ENCODE measurements around the gene MOV10L1. TPM values are rescaled to one million over a fixed set of nuclear protein-coding genes. Genes with fewer than 3 reads are reported as not detected.
A peak's percentile ranks its signal among the peaks of the same experiment; 100 is the strongest.

The MOV10L1 gene
- total RNA-seq, 4 donors from 2014 or later, result 0.13 to 1.7 (median 1.6) TPM; not detected in 1

DNA sequence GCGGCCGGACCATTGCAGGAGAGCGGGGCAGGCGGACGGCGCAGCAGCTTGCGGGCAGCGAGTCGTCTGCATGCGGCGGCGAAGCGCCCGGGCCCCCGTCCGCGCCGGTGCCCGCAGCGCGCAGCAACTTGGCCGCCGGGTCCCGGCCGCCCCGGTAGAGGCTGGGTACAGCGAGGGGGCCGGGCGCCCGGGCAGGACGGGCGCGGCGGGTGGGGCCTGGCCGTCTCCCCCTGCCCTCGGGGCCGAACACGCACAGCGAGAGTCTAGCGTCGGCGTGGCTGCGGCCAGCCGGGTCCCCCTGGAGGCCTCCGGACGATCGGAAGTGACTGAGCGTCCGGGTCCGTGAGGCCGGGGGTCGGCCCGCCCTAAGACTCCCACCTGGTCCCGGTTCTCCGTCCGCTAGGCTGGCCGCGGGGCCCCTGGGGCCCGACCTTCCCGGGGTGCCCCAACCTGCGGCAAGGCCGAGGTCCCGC, 95.1 kb downstream of the MOV10L1 start:
- WGBS, 2 donors, result 22 to 38% methylated on average over 27 to 42 of the region's 63 CpGs
- no peak for DNase-seq (ENCODE audit: low spot score in 2 of 2)
- TF ChIP-seq POLR2A (IDR thresholded peaks at IDR 0.05), result no peak
- TF ChIP-seq, protein P1, sequence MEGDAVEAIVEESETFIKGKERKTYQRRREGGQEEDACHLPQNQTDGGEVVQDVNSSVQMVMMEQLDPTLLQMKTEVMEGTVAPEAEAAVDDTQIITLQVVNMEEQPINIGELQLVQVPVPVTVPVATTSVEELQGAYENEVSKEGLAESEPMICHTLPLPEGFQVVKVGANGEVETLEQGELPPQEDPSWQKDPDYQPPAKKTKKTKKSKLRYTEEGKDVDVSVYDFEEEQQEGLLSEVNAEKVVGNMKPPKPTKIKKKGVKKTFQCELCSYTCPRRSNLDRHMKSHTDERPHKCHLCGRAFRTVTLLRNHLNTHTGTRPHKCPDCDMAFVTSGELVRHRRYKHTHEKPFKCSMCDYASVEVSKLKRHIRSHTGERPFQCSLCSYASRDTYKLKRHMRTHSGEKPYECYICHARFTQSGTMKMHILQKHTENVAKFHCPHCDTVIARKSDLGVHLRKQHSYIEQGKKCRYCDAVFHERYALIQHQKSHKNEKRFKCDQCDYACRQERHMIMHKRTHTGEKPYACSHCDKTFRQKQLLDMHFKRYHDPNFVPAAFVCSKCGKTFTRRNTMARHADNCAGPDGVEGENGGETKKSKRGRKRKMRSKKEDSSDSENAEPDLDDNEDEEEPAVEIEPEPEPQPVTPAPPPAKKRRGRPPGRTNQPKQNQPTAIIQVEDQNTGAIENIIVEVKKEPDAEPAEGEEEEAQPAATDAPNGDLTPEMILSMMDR (IDR thresholded peaks at IDR 0.05), result no peak
- intact Hi-C loops (cut with DNase I; ENCODE audit: low total_unique reads), result loop anchor here (10.0 kb wide), 1 partner anchor 250 kb away; no protein-coding TSS in a partner anchor
- peak overlapping the region; percentile 14 for H3K4me3 ChIP-seq (ENCODE audit: low read depth, poor library complexity, severe bottlenecking)

DNA sequence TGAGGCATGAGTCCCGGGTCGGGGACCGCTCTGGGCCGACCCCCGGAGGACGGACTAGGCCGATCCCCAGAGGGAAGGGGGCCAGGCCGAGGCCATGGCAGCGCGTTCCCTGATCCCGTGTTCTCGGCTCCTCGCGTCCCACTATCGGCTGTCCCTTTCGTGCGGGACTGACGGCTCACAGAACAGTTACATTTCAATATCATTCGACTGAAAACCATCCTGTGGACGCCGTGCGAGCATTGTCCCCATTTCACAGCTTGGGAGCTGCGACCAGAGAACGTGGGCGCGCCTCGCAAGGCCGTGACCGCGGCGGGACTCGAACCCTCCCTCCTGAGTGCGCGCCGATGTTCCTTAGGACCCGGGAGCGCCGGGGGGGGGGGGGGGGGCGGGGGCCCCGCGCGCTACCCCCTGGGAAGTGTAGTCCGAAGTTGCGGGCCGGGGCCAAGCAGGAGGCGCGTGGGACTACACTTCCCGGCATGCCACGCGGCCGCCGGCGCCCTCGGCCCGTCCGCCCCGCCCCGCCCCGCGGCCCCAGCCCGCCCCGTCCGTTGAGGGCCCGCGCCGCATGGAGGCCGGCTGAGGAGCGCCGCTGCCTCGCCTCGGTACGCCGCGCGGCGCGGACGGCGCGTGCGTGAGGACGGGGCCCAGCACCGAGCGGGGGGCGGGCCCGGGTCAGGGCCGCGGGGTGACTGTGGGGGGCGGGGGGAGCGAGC, 95.7 kb downstream of the MOV10L1 start, which contains the start of gene TRABD:
TSS of gene TRABD (plus strand) at position 539 of the 713 bp plus-strand sequence. CDS start 7,148 bp downstream, outside the sequence.
- intact Hi-C loops (cut with DNase I; ENCODE audit: low total_unique reads), result loop anchor here (10.0 kb wide), 1 partner anchor 251 kb away; no protein-coding TSS in a partner anchor
- H3K4me3 ChIP-seq (ENCODE audit: low read depth, poor library complexity, severe bottlenecking), result peak within 1 kb of the TSS; percentile 42
- DNase-seq (ENCODE audit: low spot score in 2 of 2), result peak; percentile 78 to 96
- TF ChIP-seq POLR2A (IDR thresholded peaks at IDR 0.05), result no peak
- 1 to 4% methylated on average over 26 to 37 of the region's 90 CpGs for WGBS, 2 donors

DNA sequence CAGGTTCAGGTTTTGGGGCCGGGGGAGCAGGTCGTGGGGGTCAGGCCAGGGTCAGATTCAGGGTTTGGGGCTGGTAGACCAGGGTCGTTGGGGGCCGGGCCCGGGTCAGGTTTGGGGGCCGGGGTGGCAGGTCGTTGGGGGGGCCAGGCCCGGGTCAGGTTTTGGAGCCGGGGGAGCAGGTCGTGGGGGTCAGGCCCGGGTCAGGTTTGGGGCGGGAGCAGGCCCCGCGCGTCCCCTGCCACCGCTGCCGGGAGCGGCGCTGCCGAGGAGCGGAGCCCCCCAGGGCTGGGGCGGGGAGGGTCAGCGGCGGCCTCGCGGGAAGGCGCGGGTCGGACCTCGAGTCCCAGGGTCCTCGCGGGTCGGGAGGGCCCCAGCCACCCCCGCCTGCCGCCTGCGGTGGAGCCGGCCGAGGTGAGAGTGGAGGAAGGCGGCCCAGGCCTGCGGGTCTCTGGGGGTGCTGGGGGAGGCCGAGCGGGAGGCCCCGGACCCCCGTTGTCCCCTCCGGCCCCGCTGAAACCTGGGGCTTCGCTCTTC, 96.4 kb downstream of the MOV10L1 start:
- 0 to 3% methylated on average over 11 to 24 of the region's 47 CpGs for WGBS, 2 donors
- intact Hi-C loops (cut with DNase I; ENCODE audit: low total_unique reads), result loop anchor here (10.0 kb wide), 1 partner anchor 251 kb away; no protein-coding TSS in a partner anchor
- peak overlapping the region; percentile 42 for H3K4me3 ChIP-seq (ENCODE audit: low read depth, poor library complexity, severe bottlenecking)
- TF ChIP-seq, protein P1 (IDR thresholded peaks at IDR 0.05), result no peak
- no peak for TF ChIP-seq POLR2A (IDR thresholded peaks at IDR 0.05)
- DNase-seq (ENCODE audit: low spot score in 2 of 2), result no peak

DNA sequence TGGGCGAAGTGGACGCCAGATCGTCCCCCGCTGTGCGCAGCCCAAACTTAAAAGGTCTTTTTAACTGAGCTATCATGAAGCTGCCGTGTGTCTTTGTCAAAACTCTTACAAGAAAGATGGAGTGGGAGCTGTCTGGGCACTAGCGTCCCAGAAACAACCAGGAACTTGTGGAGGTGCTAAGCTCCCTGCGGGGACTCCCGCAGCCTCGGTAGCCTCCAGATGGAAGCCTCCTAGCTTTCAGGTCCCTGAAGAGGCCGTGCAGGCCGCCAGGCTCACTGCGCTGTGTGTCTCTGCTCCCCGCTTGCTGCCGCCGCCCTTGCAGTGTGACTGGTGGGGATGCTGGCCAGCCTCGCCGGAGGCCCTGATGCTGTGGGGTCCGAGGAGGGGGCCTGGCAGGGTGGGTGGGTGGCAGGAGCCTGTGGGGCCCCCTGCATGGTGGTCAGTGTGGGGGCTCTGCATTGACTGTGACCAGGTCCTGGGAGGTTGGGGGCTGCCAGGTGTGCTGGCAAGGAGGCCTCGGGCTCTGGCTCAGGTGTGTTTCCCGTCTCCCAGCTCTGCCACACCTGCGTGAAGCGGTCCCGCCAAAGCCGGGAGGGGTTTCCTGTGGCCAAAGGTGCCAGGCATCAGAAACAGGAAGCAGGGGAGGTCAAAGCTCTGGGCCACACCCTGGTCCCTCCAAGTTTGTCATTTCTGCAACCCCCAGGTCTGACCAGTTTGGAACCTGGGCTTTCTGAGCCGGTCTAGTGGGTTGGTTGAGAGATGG, 97.1 kb downstream of the MOV10L1 start:
- WGBS, 2 donors, result 26 to 35% methylated on average over 15 to 26 of the region's 26 CpGs
- no peak for DNase-seq (ENCODE audit: low spot score in 2 of 2)
- TF ChIP-seq, protein P1 (IDR thresholded peaks at IDR 0.05), result no peak
- no peak for TF ChIP-seq POLR2A (IDR thresholded peaks at IDR 0.05)
- H3K4me3 ChIP-seq (ENCODE audit: low read depth, poor library complexity, severe bottlenecking), result peak overlapping the region; percentile 42
- intact Hi-C loops (cut with DNase I; ENCODE audit: low total_unique reads), result loop anchor here (10.0 kb wide), 1 partner anchor 252 kb away; no protein-coding TSS in a partner anchor

DNA sequence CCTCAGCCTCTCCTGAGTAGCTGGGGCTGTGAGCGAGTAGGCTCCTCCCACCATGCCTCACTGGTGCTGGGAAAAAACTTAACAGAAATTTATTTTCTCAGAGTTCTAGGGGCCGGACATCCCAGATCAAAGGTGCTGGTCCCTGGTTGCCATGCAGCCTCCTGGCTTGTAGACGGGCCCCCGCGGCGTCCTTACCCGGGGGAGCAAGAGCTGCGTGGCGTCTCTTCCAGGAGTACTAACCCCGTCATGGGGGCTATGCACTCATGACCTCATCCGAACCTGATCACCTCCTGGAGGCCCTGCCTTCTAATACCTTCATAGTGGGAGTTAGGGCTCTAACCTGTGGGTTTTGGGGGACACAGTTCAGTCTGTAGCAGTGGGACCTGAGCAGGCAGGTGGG, 98.5 kb downstream of the MOV10L1 start:
- H3K4me3 ChIP-seq (ENCODE audit: low read depth, poor library complexity, severe bottlenecking), result no peak overlapping the region
- no peak for DNase-seq (ENCODE audit: low spot score in 2 of 2)
- 97 to 98% methylated on average over 11 of the region's 11 CpGs for WGBS, 2 donors
- TF ChIP-seq, protein P1 (IDR thresholded peaks at IDR 0.05), result no peak
- no peak for TF ChIP-seq POLR2A (IDR thresholded peaks at IDR 0.05)
- intact Hi-C loops (cut with DNase I; ENCODE audit: low total_unique reads), result loop anchor here (10.0 kb wide), 1 partner anchor 254 kb away; no protein-coding TSS in a partner anchor

All from lower leg skin (tissue), 4 donors.